GM03348 (cell line): ENCODE data around the gene FBXW8.

Source experiments
- DNase-seq: peaks from one replicate; pipeline ENCODE4 v3.0.0; 2012; ENCODE audit warnings: low spot score

Gene FBXW8

DNA sequence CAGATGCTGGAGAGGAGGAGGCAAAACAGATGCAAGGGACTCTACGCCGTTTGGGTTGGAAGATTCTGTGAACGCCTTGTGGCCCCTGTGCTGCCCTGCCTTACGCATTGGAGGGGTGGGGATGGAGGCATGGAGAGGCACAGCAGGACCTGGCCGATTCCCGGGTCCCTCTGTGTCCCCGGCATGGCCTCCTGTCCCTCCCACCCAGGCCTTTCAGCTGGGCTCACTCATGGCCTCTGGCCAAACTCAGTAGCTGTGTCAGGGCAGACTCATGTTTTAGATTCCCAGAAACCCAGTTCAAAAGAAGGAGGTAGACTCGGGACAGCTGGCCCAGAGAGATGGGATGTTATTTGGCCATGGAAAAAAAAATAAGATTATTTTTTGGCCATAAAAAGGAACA, 148.4 kb downstream of the FBXW8 start:
- DNase-seq, result no peak

DNA sequence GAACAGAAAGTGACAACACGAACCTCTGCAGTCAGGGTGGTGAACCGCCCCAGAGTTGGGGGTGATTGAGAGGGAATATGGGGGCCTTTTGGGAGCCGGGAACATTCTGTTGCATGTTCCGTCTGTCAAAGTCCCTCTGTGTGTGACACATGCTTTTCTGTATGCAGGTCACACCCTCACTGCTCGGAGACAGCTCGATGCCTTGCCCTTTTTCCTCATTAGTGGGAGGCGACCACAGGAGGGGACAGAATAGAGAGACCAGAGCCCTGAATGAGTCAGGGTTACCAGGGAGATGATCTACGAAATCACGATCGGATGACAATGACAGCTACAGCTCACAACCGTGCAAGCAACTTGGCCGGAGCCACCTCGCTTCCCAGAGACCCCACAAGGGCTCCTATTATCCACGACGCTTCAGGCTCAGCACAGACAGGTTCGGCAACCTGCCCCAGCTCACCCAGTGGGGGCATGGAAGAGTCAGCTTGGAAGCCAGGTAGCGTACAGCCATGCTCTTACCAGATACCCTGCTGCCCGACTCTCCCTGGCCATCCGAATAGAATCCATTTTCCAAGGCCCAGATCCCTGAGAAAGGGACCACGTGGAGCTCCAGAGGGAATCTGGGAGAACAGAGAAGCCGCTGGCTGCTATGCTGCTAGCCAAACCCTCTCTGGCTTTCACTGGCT, 149.6 kb downstream of the FBXW8 start:
- DNase-seq, result no peak

DNA sequence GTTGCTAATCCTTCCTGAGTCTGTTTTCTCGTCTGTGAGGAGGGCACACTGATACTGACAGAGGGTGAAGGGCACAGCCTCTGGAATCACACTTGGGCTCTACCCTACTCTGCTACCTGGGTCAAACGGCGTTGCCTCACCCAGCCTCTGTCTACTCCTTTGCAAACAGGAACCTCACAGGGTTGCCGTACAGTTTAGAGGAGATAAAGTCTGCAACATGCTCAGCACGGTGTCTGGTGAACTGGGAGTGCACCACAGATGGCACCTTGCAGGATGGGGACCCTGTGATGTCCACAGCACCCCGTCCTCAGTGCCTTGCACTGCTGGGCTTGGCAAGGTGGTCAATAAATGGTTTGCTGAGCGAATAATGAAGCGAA, 150.2 kb downstream of the FBXW8 start:
- DNase-seq, result no peak

DNA sequence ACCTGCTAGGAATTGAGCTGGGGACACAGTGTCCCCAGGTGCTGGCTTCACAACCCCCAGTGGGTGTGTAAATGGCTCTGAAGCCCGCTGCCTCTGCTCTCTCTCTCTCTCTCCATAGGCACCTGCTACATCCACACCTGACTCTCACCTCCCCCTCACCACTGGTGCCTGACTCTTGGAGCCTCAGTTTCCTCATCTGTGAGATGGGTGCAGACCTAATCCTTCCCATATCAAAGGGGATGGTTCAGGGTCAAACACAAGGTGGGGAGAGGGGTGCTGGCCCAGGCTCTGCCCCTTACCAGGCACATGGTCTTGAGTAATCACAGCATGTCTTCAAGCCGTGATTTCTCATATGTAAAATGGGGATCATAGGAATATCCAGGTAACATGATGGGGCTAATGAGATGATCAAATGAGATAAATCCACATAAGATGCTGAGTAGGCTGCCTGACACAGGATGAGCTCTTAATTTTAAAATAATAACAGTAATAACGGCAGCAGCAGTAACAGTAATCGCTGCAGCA, 150.9 kb downstream of the FBXW8 start:
- DNase-seq, result no peak

DNA sequence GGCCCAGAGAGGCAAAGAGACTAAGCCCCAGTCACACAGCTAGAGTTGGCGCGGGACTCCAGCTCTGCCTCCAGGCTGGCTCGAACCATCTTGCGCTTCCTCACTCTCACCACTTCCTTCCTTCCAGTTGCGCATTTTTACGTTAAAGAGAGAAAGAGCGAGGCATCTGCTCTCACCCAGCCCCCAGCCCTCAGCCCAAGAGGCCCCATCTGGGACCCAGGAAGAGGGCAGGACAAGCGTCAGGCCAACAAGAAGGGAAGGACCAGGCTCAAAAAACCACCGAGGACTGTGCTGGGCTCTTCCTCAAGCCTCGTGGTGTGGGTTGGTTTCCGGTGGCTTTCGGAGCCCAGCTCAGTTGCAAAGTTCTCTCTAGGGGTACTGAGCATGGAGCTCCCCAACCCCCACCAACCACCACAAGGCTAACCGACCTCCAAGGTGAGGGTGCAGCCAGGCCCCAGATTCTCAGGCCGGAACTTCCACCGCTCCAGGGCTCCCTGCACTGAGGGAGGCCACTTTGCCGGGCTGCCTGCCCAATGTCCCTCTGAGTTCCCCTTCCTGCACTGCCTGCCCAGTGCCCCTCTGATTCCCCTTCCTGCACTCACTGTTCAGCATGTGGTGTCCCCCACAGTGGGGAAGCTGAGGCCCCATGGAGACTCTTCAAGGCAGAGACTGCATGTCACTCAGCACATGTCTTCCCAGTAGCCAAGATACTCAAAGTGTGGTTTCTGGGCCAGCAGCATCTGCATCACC, 152.6 kb downstream of the FBXW8 start:
- DNase-seq, result no peak

DNA sequence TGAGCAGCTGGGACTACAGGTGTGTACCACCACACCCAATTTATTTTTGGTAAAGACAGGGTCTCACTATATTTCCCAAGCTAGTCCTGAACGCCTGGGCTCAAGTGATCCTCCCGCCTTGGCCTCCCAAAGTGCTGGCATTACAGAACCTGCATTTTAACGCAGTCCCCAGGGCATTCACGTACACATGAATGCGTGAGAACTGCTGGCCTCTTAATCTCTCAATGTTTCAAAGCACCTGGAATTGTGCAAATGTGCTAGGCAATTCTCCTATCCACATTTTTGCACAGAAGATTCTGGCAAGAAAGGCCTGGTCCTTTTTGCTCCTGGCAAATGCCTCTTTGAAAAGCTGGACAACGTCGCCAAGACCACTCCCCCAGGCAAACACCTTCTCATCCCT, 153.3 kb downstream of the FBXW8 start:
- no peak for DNase-seq

DNA sequence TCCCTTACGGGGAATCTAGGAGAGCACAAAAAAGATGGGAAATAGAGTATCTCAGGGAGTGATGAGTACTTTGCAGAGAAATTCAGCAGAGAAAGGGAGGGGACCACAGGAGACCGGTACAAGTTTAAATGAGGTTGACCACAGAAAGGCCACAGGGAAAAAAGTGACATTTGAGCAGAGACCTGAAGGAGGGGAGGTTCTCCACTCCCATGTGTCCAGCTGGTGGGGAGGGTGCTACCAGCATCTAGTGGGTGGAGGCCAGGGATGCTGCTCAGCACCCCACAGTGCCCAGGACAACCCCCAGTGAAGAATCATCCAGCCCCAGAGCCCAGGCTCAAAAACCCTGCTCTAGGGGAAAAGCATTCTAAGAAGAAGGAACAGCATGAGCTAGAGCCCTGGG, 153.8 kb downstream of the FBXW8 start:
- no peak for DNase-seq

DNA sequence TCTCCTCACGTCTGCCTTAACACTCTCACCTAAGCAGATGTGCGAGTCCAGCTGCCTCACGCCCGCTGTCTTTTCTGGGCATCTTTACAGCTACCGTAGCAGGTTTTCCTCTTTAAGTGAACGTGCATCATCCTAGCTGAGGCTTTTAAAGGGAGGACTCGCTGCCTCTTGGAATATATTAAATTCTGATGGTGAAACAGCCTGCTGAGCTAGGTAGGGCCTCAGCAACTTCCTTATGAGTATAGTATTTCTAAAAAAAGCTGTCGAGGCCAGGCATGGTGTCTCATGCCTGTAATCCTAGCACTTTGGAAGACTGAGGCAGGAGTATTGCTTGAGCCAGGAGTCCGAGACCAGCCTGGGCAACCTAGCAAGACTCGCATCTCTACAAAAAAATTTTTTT, 156.3 kb downstream of the FBXW8 start:
- no peak for DNase-seq

DNA sequence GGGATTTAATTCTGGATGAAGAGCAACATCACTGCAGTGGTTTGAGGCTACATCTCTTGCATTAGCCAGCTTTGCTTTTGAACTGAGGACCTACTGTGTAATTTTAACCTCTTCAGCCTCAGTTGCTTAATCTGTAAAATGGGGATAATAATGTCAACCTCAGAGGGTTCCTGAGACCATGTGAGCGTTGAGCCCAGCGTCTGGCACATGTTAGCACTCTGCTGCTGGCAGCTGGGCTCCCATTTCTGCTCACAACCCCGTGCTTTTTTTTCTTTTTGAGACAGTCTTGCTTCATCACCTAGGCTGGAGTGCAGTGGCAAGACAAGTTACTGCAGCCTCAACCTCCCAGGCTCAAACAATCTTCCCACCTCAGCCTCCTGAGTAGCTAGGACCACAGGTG, 156.9 kb downstream of the FBXW8 start:
- no peak for DNase-seq

DNA sequence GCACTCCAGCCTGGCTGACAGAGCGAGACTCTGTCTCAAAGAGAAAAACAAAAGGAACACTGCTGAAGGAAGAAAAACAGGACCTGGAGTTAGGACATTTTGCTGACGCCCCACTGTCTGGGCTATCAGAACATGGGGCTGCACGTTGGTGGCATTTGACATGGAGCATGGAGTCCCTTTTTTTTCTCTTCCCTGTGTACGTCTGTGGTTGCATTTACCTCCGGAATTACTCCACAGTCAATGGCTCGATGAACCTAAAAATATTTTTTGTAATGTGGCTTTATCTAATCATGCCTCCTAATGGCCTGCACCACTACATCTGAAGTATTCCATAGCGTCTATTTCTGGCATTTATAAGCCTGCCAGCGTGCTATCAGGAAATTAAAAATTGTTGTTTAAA, 157.7 kb downstream of the FBXW8 start:
- no peak for DNase-seq

DNA sequence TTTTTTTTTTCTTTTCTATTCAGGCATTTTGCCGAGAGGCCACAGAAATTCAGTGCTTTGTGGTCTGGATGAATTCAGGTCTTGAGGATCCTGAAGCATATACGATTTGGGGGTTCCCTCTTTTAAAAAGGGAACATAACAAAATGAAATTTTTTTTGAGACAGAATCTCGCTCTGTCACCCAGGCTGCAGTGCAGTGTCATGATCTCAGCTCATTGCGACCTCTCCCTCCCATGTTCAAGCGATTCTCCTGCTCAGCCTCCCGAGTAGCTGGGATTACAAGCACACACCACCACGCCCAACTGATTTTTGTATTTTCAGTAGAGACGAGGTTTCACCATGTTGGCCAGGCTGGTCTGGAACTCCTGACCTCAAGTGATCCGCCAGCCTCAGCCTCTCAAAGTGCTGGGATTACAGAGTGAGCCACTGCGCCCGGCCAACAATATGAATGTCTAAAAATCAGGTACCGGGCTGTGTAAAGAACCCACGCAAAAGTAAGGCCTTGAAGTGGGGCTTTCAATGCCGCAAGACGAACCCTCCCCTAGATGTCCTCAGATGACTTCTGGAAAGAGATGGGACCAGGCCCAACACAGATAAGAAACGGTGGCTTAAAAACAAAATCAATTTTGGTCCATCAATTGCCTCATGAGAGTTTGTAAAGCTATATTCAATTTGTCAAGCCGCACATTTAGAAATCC, 158.5 kb downstream of the FBXW8 start:
- no peak for DNase-seq

DNA sequence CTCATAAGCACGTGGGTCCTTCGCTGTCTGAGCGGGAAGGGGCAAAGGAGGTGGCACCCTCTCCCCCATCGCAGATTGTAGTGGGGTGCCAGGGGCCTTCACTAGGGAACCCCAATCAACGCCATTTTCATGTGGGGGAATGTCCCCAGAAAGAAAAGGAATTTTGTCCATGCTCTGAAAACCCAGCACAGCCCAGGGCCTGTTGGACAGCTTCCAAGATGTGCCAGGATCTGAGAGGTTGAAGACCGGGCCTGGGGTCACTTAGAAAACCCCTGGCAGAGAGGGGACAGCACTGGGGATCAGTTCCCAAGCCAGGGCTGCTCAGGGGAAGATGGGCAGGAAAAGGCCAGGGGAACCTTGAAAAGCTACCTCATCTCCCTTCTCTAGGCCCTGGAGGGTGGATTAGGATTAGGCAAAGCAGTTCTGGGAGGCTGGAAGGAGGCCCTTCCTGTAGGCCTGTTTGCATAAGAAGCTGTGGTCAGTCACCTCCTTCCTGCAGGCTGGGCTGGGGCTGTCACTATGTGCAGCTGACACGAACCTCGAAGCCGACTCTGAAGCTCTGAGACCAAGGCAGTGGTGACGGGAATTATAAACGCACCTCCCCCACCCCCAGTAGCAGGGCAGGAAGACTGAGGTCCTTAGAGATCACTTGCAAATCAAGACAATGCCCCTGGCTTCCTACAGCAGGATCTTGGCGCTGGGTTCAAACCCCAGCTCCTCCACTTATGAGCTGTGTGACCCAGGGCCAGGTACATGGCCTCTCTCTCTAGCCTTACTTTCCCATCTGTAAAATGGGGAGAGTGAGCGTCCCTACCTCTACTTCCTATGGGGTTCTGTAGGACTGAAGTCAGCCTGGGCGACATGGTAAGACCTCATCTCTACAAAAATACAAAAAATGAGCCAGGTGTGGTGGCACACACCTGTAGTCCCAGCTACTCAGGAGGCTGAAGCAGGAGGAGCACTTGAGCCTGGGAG, 159.5 kb downstream of the FBXW8 start:
- no peak for DNase-seq

DNA sequence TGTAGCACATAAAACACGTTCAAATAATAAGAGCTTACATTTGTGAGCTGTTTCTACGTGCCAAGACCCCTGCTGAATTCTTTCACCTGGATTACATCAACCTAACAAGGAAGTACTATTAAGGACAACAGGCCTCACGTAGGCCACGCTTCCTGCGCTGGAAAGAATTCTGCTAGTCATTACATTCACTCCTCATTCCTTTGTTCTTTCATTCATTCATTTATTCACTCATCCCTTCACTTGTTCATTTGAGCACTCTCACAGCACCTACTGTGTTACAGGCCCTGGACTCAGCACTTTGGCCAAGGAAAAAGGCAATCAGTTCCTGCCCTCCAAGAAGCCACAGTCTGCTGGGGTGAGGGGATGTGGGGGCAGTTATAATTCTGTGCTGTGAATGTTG, 160.3 kb downstream of the FBXW8 start:
- DNase-seq, result no peak

DNA sequence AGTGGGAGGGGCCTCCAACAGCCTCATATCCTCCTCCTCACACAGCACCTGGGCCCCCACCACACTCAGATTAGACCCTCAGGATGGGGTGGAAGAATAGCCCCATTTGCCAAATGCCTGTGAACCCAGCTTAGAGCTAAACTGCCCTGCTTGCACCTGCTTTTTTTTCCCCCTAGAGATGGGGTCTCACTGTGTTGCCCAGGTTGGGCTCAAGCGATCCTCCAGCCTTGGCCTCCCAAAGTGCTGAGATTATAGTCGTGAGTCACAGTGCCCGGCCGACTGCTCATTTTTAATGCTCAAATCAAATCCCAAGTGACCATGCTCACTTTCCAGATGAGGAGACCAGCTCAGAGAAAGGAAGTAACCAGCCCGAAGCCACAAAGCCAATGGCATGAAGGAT, 161.4 kb downstream of the FBXW8 start:
- DNase-seq, result no peak

DNA sequence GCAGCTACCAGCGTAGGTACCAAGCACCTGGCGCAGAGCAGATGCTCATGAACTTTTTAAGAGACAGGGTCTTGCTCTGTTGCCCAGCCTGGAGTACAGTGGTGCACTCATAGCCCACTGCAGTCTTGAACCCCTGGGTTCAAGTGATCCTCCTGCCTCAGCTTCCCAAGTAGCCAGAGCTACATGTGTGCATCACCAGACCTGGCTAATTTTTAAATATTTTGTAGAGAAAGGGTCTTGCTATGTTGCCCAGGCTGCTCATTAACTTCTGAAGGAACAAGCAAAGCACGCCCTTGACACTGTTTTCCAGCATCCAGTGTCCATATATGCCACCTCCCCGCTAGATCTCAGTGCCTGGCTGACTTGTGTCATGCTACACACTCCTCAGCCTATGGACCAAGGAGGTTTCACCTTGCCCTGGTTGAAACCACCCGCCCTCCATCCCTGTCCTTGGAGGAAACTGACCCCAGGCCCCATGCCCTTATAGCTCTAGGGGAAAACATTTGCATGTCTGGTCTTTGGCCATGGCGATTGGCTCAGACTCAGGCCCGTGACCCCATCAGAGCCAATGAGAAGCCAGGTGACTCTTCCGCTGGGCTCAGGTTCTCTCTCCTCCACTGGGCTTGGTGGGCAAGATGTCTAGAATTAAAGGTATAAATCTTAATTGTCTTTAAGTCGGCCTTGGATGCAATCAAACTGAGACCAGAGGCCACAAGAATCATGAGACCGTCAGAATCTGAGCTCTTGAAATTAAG, 162.2 kb downstream of the FBXW8 start:
- DNase-seq, result no peak

DNA sequence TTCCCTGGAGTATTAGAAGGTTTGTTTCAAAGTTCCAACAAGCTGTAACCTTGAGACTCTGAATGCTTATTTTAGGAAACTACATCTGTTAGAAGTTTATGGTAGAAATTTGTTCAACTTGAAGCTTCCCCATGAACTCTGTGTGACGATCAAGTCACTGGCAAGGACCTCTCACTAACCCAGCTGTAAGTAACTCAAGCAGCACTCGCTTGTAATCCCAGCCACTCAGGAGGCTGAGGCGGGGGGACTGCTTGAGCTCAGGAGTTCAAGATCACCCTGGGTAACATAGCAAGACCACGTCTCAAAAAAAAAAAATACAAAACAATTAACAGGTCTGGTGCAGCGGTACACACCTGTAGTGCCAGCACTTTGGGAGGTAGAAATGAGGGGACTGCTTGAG, 162.9 kb downstream of the FBXW8 start:
- DNase-seq, result no peak

DNA sequence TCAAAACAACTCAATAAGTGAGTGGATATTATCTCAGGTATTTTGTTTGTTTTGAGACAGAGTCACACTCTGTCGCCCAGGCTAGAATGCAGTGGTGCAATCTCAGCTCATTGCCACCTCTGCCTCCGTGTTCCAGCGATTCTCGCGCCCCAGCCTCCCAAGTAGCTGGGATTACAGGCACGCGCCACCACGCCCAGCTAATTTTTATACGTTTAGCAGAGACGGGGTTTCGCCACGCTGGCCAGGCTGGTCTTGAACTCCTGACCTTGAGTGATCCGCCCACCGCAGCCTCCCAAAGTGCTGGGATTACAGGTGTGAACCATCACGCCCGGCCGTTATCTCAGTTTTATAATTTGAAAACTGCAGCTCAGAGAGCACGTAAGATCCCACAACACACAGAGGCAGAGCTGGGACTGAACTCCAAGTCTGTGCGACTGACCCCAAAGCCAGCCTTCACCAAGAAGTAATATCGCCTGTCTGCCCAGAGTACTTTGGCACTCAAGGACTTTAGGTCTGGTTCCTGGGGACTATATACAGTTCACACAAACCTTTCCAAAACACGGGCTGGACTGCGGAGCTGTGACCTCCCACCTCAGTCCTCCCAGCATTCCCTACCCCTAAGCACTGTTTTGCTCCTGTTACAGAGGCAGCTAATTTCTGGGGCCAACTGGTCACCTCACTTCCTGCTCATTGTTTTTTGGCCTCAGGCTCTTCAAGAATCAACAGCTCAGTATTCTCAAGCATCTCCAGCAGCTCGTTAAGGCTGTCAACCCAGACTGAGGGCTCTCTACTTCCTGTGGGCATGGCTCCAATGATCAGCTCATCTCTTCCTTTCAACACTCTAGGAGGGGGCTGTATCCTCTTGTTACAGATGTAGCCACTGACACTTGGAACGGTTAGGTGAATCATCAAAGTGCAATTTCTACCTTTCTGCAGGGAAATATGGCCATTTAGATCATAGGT, 165.9 kb downstream of the FBXW8 start:
- DNase-seq, result no peak

DNA sequence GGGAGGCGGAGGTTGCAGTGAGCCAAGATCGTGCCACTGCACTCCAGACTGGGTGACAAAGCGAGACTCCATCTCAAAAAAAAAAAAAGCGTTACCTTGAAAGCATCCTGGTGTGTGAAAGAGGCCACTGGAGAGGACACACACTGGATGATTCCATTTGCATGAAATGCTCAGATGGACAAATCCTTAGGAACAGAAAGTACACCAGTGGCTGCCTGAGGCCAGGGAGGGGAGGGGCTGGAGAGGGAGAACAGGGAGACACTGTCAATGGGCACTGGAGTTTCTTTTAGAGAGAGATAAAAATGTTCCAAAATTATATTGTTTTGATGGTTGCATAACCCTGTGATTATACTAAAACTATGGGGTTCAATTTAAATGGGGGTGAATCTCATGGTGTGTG, 168.7 kb downstream of the FBXW8 start:
- no peak for DNase-seq

DNA sequence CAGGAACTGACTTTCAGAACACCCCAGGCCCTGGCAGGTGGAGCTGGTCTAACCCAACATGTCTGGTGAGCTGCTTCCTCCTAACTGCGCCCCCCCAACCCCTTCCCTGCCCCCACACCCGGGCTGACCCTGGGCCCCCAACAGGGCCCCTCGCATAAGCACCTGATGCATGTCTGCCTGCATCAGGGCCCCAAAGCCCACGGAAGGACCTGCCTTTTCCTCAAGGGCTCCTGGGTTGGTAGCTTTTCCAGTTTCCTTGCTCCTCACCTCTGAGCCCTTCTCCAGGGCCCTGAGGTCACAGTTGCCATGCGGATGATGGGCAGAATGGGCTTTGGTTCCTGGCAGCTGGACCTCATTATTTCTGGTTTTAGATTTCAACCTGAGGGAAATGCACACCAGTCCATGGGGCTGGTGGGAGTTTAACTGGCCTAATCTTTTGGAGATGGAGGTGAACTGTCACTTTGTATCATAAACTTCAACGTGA, 170.0 kb downstream of the FBXW8 start:
- DNase-seq, result no peak
